Measurements from ENCODE around the gene GFOD1.

- TF ChIP-seq EZH2 (IDR thresholded peaks at IDR 0.05; ENCODE audit: borderline replicate concordance, insufficient read depth, low read length, poor library complexity, severe bottlenecking) (no peak), POLR2AphosphoS5 (IDR thresholded peaks at IDR 0.05) (no peak), CTCF (IDR thresholded peaks at IDR 0.05; ENCODE audit: poor library complexity, severe bottlenecking) (no peak), TAF1 (IDR thresholded peaks at IDR 0.05; ENCODE audit: low read depth) (no peak), EP300 (conservative IDR thresholded peaks at IDR 0.05; ENCODE audit: poor library complexity, severe bottlenecking) (no peak), REST (IDR thresholded peaks at IDR 0.05; ENCODE audit: borderline replicate concordance) (no peak), RAD21 (conservative IDR thresholded peaks at IDR 0.05) (no peak), MXI1 (conservative IDR thresholded peaks at IDR 0.05; ENCODE audit: poor library complexity, severe bottlenecking) (no peak)
Measured at GRCh38 chr6:13453771-13454251, 33.6 kb downstream of the GFOD1 start.
